Measurements from ENCODE around the gene AGPAT3. TPM values are rescaled to one million over a fixed set of nuclear protein-coding genes. Genes with fewer than 3 reads are reported as not detected.
"Not testable (repeated sequence)": the region's sequence is repeated elsewhere in the genome, so short reads cannot be mapped to it uniquely, and the experiment has no call there.

The AGPAT3 gene
- total RNA-seq, 1 donor from 2014 or later = 97.6 TPM

- ATAC-seq (no peak), DNase-seq (no peak)
- intact Hi-C loops (cut with micrococcal nuclease) = no loop called here
These were observed 32.9 kb upstream of the AGPAT3 start for GRCh38 chr21:43832158-43832550.

- intact Hi-C loops (cut with micrococcal nuclease) = no loop called here
- no peak for DNase-seq
These were observed 32.4 kb upstream of the AGPAT3 start for GRCh38 chr21:43832648-43833047.

GRCh38 chr21:43834146-43834905, 30.7 kb upstream of the AGPAT3 start:
- intact Hi-C loops (cut with micrococcal nuclease) = no loop called here
- no peak for DNase-seq
- ATAC-seq = no peak

More at GRCh38 chr21:43832648-43833047, 32.4 kb upstream of the AGPAT3 start:
- no peak for ATAC-seq

GRCh38 chr21:43835050-43835449, 30.0 kb upstream of the AGPAT3 start:
- ATAC-seq = peak; percentile 18
- no peak for DNase-seq
- intact Hi-C loops (cut with micrococcal nuclease) = no loop called here

- ATAC-seq (no peak), DNase-seq (no peak)
- intact Hi-C loops (cut with micrococcal nuclease) = no loop called here
These were observed 29.2 kb upstream of the AGPAT3 start for GRCh38 chr21:43835861-43836260.

GRCh38 chr21:43836616-43837015, 28.4 kb upstream of the AGPAT3 start:
- DNase-seq = no peak
- ATAC-seq = no peak
- intact Hi-C loops (cut with micrococcal nuclease) = no loop called here

GRCh38 chr21:43840259-43840658, 24.8 kb upstream of the AGPAT3 start:
- ATAC-seq (no peak), DNase-seq (no peak)
- intact Hi-C loops (cut with micrococcal nuclease) = no loop called here

GRCh38 chr21:43842742-43843141, 22.3 kb upstream of the AGPAT3 start:
- no peak for ATAC-seq
- intact Hi-C loops (cut with micrococcal nuclease) = no loop called here
- DNase-seq = no peak

GRCh38 chr21:43844906-43845305, 20.1 kb upstream of the AGPAT3 start:
- intact Hi-C loops (cut with micrococcal nuclease); ATAC-seq; DNase-seq: not testable (repeated sequence)

- intact Hi-C loops (cut with micrococcal nuclease) = no loop called here
- no peak for ATAC-seq
- DNase-seq = no peak
These were observed 19.6 kb upstream of the AGPAT3 start for GRCh38 chr21:43845386-43845785.

- intact Hi-C loops (cut with micrococcal nuclease) = no loop called here
- DNase-seq = no peak
- ATAC-seq = no peak
These were observed 18.6 kb upstream of the AGPAT3 start for GRCh38 chr21:43846430-43846829.

- intact Hi-C loops (cut with micrococcal nuclease) = no loop called here
- no peak for ATAC-seq
These were observed 17.7 kb upstream of the AGPAT3 start for GRCh38 chr21:43847301-43847700.

GRCh38 chr21:43848771-43849170, 16.3 kb upstream of the AGPAT3 start:
- intact Hi-C loops (cut with micrococcal nuclease) = no loop called here
- DNase-seq = no peak
- ATAC-seq = no peak

More at GRCh38 chr21:43847301-43847700, 17.7 kb upstream of the AGPAT3 start:
- DNase-seq = no peak

GRCh38 chr21:43849532-43850299, 15.3 kb upstream of the AGPAT3 start:
- peak; percentile 48 for ATAC-seq
- intact Hi-C loops (cut with micrococcal nuclease) = no loop called here
- DNase-seq = no peak

GRCh38 chr21:43850728-43851295, 14.2 kb upstream of the AGPAT3 start:
- DNase-seq (no peak), ATAC-seq (no peak)
- intact Hi-C loops (cut with micrococcal nuclease) = no loop called here

GRCh38 chr21:43851593-43851992, 13.4 kb upstream of the AGPAT3 start:
- ATAC-seq (no peak), DNase-seq (no peak)
- intact Hi-C loops (cut with micrococcal nuclease) = no loop called here

- ATAC-seq = no peak
- intact Hi-C loops (cut with micrococcal nuclease) = no loop called here
- no peak for DNase-seq
These were observed 10.9 kb upstream of the AGPAT3 start for GRCh38 chr21:43853851-43854772.

- no peak for DNase-seq
- intact Hi-C loops (cut with micrococcal nuclease) = no loop called here
- peak; percentile 49 for ATAC-seq
These were observed 10.0 kb upstream of the AGPAT3 start for GRCh38 chr21:43854773-43855633.
